ENCODE measurements around the gene TTC7B.

The TTC7B gene

DNA sequence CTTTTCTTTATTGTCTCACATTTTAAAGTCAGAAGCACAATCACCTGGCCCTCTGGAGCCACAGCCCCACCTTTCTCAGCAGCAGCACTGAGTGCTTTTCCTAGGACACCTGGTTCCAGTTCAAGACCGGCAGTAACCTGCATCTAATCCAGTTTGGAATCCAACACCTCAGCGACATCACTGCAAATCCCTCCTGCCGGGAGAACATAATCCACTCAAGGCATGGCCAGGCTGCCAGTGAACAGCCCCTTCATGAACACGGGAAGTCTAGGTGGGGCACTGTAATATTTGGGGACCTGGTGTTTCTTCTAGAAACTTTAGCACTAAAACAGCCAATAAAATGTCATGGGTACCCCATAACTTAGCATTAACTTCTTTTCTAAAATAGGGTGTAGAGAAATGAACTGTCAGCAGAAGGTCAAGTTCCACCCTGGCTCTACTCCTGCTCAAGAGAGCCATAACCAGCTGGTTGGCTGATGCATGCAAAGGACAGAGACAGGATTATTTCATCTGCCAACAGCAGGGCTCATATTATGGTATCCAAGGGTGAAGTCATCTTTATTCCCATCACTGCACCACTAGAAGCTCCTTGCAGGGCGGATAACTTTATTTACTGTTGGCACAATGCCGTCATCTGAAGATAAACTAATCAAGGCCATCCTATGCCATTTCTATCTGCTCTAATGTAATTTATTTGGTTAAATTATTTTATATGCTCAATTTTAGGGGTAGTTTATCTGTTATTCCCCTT lies 76.7 kb downstream of the TTC7B start:
- DNase-seq, result no peak

DNA sequence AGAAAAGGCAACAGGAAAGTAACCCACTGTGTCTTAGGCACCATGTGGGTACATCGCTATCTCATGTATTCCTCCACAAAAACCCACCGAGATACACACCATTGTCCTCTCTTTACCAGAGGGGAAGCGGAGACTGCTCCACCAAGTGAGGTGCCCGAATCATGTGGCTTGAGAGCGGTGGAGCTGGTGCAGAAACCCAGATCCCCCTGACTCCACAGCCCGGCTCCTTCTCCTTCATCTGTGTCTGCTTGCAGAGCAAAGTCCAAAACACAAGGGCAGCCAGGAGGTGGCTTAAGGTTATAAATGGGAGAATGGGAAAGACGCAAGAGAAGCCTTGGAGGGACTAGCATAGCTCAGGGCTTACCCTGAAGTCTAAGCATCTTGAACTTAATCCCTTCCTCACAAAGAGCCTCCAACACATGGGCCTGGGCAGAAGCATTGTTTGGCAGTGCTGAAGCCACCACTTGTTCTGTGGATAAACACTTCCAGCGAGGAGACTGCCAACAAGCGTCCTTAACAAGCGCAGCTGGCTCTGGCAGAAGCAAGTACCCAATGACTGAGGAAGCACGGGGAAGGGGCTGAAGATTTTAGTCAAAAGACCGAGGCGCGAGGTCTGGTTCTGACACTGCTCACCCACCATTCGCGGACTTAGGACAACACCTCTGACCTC lies 83.0 kb downstream of the TTC7B start:
- no peak for DNase-seq

DNA sequence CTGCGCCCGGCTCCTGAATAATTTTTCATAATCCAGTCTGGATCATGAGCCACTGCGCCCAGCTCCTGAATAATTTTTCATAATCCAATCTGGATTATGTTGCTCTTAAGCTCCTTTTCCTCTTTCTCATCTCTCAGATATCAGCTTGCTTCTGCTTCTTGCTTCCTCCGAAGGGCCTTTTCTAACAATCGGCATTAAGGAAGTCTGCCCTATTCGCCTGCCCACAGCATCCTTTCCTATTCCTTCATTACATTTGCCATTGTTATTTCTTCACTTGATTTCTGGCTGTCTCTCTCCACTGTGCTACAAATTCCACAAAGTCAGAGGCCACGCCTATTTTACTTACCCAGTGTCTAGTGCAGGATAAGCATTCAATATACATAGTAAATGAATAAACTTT lies 83.5 kb downstream of the TTC7B start:
- DNase-seq, result no peak

DNA sequence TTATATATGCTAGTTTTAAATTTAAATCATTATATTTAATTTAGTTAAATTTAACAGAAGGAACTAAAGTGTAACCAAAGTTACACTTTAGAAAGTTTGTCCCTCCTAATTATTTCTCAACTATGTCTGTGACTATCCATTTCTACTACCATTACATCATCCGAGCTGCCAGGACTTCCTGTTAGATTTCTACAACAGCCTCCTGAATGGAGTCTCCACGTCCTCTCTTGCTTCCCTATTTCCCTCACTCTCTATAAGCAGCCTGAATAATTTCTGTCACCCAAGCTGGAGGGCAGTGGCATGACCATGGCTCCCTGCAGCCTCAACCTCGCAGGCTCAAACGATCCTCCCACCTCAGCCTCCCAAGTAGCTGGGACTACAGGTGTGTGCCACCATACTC lies 84.1 kb downstream of the TTC7B start:
- no peak for DNase-seq

DNA sequence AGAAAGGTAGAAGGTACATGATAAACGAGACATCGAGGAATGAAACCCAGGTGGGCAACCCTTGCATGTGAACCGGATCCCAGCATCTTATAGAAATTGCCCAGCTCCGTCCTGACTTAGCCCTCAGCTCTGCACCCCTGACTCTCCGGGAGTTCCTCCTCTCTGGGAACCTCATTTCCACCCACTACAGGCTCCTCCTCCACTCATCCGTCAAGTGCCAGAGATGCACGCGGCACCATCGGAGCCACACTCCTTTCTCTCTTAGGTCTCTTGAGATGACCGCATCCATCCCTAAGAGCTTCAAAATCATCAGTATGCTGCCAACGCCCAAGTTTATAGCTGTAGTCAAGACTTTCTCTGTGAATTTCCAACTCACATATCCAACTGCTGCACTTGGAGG lies 84.7 kb downstream of the TTC7B start:
- no peak for DNase-seq

DNA sequence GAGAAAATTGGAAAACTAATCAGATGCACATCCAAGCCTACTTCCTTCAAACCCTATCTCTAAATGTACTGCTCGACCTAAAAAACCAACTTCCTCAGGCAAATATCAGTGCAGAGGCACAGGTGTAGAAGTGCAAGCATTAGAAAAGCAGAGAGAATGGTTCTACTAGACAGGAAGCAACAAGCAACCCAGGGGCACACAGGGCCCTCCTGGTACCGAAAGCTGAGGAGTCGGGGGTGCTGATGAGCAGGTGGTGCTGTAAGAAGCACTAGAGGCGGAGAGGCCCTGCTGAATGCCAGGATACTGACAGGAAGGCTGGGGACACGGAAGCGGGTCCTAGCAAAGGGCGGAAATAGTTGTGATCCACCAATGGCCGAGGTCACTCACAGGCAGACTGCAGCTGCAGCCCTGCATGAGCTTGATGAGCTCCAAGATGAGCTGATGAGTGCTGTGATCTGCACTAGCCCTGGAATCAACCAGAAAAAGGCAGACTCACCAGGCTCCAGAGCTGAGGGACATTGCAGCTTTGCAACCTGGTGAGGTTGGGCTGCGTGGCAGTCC lies 85.9 kb downstream of the TTC7B start:
- DNase-seq, result no peak

DNA sequence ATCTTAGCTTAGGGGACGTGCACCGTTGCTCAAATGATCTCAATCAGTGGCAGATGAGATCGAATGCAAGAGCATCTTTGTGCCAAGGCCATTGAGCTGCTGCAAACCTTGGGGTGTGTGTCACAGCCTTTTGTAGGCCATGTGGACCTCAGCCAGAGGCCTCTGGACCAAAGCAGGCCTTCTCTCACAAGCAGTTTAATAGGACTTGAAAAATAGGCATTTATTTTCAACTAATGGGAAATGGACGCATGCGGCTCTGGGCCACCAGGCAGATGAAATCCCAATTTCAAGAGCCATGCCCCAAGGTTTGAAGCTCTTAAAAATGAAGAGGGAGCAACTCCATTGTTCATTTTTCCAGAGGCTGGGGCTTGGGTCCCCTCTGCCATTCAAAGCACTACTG lies 87.3 kb downstream of the TTC7B start:
- no peak for DNase-seq

DNA sequence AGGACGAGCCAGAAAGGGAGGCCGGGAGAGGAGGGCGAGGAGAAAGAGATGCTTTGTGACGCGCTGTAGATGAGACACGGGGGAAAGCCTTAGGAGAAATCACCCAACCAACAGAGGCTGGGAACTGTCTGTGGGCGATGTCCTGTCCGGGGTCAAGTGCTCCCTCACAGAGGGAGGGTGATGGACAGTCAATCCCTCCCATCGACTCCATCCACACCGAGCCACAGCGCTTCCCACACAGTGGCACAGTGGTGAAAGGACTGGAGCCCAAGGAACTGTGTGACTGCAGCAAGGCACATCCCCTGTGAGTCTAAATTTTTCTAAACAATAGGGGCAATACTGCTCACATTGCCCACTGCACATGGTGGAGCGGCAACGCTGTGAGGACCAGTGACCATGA lies 89.1 kb downstream of the TTC7B start:
- DNase-seq, result no peak

DNA sequence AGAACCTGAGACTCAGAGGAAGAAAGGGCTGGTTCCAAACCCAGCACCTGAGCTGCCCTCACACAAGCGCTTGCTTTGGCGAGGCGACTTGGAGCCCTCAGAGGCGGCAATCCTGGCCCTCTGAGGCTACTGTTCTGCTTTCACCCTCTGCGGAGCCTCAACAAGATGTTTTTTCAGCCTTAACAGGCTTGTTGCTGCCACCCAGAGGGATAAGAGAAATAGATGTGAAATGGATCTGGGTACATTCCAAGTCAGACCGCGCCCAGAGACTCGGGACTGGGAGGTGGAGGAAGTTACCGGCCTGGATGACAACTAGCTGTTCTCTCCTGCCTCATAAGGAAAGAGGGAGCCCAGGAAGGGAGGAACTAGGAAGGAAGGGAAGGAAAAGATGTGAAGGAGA lies 89.6 kb downstream of the TTC7B start:
- DNase-seq, result no peak

DNA sequence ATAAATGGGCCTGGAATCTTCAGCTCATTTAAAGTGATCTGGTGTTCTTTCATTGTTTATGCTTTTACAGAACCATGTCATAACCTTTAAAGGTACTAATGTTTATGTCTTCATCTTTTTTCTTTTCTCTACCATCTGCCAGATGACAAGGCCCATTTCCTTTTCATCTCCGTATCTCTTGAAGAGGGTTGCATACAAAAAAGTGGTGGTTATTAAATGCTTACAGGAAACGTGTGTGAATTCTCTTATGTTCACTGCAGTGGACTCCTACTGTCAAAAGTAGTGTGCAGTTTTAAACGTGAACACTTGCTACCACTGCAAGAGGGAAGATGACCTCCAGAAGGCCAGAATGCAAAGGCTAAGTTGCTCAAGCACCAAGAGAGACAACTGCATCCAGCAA lies 91.4 kb downstream of the TTC7B start:
- no peak for DNase-seq

DNA sequence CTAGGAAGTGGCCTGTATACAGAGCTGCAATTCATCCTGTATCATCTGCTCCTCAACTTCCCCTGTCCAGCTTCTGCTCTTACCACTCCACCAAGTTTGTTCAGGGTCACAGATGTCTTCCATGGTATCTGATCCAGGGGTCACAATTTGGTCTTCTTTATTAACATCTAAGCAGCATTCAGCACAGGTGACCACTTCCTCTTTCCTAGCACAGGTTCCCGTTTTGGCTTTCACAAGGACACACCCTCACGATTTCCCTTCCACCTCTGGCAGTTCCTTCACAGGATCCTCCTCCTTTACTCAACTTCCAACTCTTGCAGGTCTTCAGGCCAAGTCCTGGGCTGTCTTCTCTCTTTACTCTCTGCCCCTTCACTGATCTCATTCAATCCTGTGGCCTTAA lies 93.6 kb downstream of the TTC7B start:
- DNase-seq, result no peak

DNA sequence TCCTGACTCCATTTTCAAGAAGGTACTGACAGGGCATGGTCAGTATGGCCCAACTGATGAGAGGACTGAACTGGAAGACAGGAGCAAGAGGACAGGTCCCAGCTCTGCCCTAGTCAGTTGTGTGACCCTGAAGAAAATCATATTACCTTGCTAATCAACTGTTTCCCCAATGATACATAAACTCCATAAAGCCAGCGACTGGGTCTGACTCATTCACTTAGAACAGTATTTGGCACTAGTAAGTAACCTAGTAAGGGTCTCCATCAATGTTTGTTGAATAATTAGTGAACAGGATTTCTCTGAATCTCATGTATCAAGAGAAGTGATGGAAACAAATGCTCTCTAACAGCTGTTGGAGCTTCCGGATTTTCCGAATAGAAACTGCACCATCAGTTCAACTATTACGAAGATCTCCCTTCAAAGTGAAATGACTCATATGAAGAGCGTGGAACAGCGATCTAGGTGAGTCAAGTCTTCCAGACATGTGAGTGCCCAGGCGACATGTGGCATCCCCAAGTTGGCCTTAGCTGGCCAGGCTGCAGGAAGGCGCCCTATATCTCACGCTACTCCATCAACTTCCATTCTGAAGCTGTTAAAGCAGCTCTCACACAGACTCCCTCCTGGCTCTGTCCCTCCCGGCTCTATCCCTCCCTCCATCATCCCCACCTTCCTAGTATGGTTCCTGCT lies 94.5 kb downstream of the TTC7B start:
- peak; percentile 17 for DNase-seq

DNA sequence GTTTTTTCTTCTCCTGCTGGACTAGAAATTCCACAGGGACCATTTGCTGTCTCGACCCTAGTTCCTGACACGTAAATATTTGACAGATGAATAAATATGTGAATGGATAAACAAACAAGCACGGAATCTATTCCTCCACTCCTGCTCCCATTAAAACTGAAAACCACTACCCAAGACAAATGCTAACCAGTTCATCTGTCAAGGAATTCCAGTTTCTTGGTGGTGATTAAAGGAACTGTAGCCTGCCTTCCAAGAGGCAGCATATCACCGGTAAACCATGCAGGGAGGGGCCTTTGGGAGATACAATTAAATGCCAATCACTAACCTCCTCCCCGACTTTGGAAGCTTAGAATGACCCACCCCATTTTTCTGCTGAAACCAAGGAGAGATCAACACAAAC lies 95.4 kb downstream of the TTC7B start:
- no peak for DNase-seq

DNA sequence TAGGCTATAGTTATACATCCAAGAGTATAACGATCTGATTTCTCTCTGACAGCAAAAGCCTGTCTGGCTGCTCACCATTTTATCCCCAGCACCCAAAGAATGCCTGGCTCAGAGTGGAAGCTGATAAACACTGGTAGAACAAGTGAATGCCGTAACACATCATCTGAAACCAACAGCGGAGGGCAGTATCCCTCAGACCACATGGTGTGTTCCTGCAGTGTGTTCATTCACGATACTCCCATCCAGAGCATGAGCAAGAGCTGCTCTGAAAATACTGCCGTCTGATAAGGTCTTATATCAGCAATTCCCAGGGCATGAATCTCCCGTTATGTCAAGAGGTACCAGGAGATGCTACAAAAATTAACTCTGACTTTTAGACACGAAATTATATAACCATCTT lies 95.9 kb downstream of the TTC7B start:
- DNase-seq, result no peak

DNA sequence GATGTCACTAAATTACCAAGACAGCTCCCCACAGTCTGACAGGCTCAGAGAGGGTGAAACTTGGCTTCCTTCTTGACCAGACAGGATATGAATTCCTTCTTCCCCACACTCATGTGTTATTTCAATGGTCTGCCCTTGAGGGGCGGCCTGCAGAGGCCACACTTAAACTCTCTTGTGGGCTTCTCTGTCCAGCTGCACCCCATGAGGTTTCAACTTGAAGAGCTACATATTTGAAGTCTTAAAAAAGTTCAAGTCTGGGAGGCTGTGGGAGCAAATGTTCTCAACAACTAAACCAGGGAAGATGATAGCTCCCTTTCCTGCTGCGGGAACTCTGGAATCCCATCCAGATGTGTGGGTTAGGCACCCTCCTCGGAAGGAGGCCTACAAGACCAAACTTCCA lies 98.3 kb downstream of the TTC7B start:
- no peak for DNase-seq

DNA sequence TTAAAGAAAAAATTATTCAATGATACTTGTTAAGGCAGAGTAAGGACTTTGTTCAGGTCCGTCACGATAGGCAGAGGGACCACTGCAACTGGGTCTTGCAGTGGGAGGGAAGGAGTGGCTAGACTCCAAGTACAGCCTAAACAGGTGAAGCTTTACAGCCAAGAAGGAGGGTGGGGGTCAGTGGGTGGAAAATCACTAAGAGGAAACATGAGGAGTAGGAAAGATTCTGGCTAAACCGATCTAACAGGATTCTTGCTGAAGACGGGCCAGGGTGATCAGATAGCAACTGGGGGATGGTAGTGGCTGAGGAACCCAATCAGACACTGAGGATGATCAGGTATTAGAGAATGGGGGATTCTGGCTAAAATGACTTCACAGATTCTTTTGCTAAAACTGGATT lies 100.2 kb downstream of the TTC7B start:
- DNase-seq, result no peak

DNA sequence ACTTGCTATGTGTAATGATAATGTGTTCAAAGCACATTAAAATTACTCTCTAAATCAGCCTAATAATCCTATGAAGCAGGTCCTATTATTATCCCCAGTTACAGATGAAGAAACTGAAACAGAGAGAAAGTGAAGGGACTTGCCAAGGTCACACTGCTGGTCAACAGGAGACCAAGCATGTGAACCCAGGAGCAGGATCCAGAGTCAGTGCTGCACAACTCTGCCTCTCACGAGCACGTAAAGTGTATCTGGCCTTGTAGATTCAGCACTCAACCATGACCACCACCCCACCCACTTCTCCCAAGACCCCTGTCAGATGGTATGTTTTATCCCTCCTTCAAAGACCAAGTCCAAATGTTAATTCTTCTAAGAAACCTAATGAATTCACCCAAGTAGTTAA lies 100.7 kb downstream of the TTC7B start:
- DNase-seq, result no peak

DNA sequence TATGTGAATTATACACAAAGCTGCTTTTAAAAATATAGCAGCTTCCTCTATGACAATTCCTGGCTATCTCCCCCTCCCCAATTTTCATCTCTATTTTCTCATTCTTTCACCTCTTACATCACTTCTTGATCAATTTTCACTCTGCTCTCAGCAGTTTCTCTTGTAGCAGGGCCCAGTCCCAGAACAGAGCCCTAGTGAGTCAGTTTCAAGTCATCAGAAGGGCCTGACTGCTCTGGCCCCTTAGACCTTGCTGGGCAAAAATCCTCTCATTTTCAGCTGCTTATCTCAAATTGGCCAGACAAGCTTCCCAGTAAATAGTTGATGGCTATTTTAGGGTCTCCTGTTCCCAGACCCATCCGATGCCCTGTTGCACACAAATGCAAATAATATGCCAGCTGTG lies 101.4 kb downstream of the TTC7B start:
- no peak for DNase-seq

DNA sequence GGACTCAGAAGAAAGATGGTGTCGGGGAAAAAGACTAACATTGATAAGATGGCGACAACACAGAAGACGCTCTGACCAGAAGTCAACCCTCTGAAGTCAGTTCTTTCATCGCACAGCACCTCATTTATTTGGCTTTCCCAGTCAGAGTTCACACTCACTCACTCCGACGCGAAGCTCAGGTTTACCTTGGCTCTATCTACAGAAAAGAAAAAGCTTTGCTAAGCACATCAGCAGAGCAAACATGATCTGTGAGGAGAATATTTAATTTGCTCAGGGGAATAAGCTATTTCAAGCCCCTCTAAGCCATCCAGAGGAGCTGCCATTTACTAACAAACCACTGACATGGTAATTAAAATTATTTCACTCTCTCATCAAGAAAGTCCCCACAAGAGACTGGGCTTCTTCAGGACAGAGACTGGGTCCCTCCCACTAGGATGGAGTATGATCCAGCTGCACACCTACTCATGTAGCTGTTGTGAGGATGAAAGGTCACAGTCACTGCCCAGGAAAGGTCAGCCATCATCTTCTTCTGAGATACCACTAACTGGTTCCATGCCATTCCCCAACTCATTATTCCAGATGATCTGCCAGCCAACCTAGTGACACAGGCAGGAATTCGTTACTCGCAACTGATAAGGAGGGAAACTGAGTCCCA lies 111.4 kb downstream of the TTC7B start:
- DNase-seq, result no peak

DNA sequence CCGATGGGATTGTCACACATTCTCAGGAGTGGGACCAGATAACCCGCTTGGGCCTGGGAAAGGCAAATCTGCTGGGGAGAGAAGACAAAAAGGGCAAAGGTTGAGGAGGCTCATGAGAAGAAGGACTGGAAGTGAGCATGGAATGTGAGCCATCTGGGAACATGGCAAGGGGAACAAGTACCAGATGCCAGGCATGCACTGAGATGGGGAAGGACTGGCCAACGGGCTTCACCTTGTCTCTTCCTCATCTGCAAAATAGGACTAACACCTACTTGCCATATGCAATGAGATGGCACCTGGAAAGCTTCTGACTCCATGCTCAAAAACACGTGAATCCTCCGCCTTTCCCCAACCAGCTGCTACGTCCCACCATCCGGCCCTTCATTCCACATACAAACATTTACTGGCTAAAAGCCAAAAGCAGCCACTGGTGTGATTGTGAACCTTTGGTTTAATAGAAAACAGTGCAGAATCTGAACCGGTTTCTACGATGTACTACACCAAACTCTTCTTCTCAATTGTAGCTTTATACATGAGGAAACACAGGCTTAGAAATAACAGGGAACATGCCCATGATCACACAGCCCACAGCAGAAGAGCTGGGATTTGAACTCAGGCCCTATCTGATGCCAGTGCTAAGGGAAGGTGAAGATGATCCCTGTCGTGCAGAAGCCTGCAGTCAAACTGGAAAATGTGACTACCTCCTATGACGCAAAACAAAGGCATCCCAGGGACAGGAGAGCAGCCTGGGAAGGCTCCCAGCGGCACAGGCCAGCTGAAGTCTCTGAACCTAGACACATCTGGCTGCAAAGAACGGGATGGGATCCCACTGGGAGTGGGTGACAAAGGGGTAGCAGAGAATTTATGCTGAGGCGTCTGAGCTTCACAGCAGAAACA lies 112.1 kb downstream of the TTC7B start:
- no peak for DNase-seq

DNA sequence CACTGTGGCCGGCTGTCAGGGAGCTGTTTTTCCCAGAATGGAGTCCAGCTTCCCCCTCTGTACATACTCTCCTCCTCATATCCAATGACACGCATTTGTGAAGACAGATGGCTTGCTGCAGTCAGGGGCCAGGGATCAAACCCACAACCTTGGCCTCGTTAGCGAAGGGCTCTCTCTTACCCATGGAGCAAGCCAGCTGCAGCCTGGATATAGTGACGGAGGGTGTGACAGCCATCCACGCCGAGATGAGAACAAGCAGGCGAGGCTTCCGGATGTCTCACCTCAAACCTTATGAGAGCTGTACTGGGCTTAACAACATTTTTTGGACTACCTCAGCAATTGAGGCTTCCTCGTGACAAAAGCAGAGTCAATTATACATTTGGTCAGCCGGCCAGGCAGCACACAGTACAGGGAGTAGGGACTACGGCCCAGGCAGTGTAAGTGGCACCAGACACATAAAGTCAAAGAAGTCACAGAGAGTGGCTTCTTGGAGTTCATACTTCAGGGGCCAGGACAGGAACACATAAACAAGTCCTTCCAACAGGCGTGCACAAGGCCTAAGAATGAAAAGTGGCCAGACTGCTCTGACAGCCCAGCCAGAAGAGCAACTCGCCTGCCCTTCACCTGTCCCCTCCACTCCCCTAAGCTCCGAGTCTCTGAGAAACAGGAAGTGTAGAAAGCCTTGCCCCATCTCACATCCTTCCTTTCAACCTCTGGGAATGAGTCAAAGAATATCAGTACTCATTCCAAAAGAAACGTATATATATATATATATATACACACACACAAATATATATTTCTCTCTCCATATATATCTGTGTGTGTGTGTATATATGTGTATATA lies 115.1 kb downstream of the TTC7B start:
- DNase-seq, result no peak
